ENCODE data around the gene THYN1.

THYN1 gene

GRCh38 chr11:134267461-134267860, 14.3 kb upstream of the THYN1 start:
- H3K9ac ChIP-seq (ENCODE audit: low read length), result no peak overlapping the region
- no peaks in the 10 kb centered on the region for H3F3A ChIP-seq (ENCODE audit: insufficient read depth)
- H3K9me3 ChIP-seq (ENCODE audit: insufficient read depth, low read length), result no peaks in the 10 kb centered on the region
- TF ChIP-seq CTCF (IDR thresholded peaks at IDR 0.05; ENCODE audit: insufficient read depth, low read length, poor library complexity, severe bottlenecking) (no peak), EZH2phosphoT487 (conservative IDR thresholded peaks at IDR 0.05; ENCODE audit: low read length) (no peak)
- no peaks in the 10 kb centered on the region for H4K20me1 ChIP-seq (ENCODE audit: low read depth, low read length)
- no peak overlapping the region for H3K4me3 ChIP-seq (ENCODE audit: insufficient read depth, low read length, poor library complexity, severe bottlenecking)
- H3K36me3 ChIP-seq (ENCODE audit: low read length), result no peaks in the 10 kb centered on the region
- H3K9me2 ChIP-seq (replicated peaks; ENCODE audit: insufficient read depth, low read length), result no peaks in the 10 kb centered on the region
- H2AFZ ChIP-seq (ENCODE audit: low read depth, low read length, severe bottlenecking), result no peak overlapping the region
- H3K27me3 ChIP-seq (ENCODE audit: low read length), result no peaks in the 10 kb centered on the region
- H3K27ac ChIP-seq (ENCODE audit: low read depth, low read length), result no peak overlapping the region
- H3K4me2 ChIP-seq (ENCODE audit: low read depth, low read length, poor library complexity, severe bottlenecking), result no peak overlapping the region
- no peaks in the 10 kb centered on the region for H3K79me2 ChIP-seq (ENCODE audit: insufficient read depth, low read length)

DNA sequence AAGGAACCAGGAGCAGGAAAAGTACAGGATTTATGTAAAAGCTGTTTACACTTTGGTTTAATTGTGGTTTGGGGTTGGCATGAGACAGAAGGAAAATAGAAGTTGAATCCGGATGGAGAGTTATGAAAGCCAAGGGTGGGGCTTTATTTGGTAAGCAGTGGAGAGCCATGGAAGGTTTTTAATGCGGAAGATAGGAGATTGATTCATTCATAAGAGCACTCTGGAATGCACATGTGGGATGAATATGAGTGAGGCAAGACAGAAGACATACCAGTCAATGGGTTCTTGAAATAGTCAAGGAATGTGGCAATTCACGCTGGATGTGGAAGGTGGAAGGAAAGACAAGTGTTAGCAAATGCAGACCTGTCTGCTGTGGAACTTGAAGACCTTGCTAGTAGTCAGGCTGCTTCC, 13.7 kb upstream of the THYN1 start:
- no peak overlapping the region for H3K27ac ChIP-seq (ENCODE audit: low read depth, low read length)
- no peak overlapping the region for H3K4me2 ChIP-seq (ENCODE audit: low read depth, low read length, poor library complexity, severe bottlenecking)
- no peaks in the 10 kb centered on the region for H3K36me3 ChIP-seq (ENCODE audit: low read length)
- TF ChIP-seq EZH2phosphoT487 (conservative IDR thresholded peaks at IDR 0.05; ENCODE audit: low read length) (no peak), CTCF (IDR thresholded peaks at IDR 0.05; ENCODE audit: insufficient read depth, low read length, poor library complexity, severe bottlenecking) (no peak)
- no peaks in the 10 kb centered on the region for H3K9me3 ChIP-seq (ENCODE audit: insufficient read depth, low read length)
- no peak overlapping the region for H3K4me3 ChIP-seq (ENCODE audit: insufficient read depth, low read length, poor library complexity, severe bottlenecking)
- no peaks in the 10 kb centered on the region for H4K20me1 ChIP-seq (ENCODE audit: low read depth, low read length)
- H3K79me2 ChIP-seq (ENCODE audit: insufficient read depth, low read length), result no peaks in the 10 kb centered on the region
- H3K9me2 ChIP-seq (replicated peaks; ENCODE audit: insufficient read depth, low read length), result no peaks in the 10 kb centered on the region
- no peak overlapping the region for H2AFZ ChIP-seq (ENCODE audit: low read depth, low read length, severe bottlenecking)
- no peaks in the 10 kb centered on the region for H3F3A ChIP-seq (ENCODE audit: insufficient read depth)
- H3K9ac ChIP-seq (ENCODE audit: low read length), result no peak overlapping the region
- no peaks in the 10 kb centered on the region for H3K27me3 ChIP-seq (ENCODE audit: low read length)

GRCh38 chr11:134266440-134266839, 13.3 kb upstream of the THYN1 start:
- TF ChIP-seq EZH2phosphoT487 (conservative IDR thresholded peaks at IDR 0.05; ENCODE audit: low read length), result no peak
- TF ChIP-seq CTCF (IDR thresholded peaks at IDR 0.05; ENCODE audit: insufficient read depth, low read length, poor library complexity, severe bottlenecking), result no peak
- no peak overlapping the region for H3K4me2 ChIP-seq (ENCODE audit: low read depth, low read length, poor library complexity, severe bottlenecking)
- no peaks in the 10 kb centered on the region for H3F3A ChIP-seq (ENCODE audit: insufficient read depth)
- H4K20me1 ChIP-seq (ENCODE audit: low read depth, low read length), result no peaks in the 10 kb centered on the region
- H3K4me3 ChIP-seq (ENCODE audit: insufficient read depth, low read length, poor library complexity, severe bottlenecking), result no peak overlapping the region
- H3K9ac ChIP-seq (ENCODE audit: low read length), result no peak overlapping the region
- no peaks in the 10 kb centered on the region for H3K9me3 ChIP-seq (ENCODE audit: insufficient read depth, low read length)
- H3K27ac ChIP-seq (ENCODE audit: low read depth, low read length), result no peak overlapping the region
- H3K36me3 ChIP-seq (ENCODE audit: low read length), result no peaks in the 10 kb centered on the region
- no peaks in the 10 kb centered on the region for H3K79me2 ChIP-seq (ENCODE audit: insufficient read depth, low read length)
- H3K27me3 ChIP-seq (ENCODE audit: low read length), result no peaks in the 10 kb centered on the region
- no peaks in the 10 kb centered on the region for H3K9me2 ChIP-seq (replicated peaks; ENCODE audit: insufficient read depth, low read length)
- no peak overlapping the region for H2AFZ ChIP-seq (ENCODE audit: low read depth, low read length, severe bottlenecking)

Measured in SU-DHL-6 (cell line).